CD4-positive, alpha-beta T cell (primary cell): ENCODE results near the gene MOAP1. TPM values are rescaled to one million over a fixed set of nuclear protein-coding genes. Genes with fewer than 3 reads are reported as not detected.

Experiments used
- ATAC-seq: fragments of 200-7000 bp; cut with Tn5 transposase; one replicate; pipeline ENCODE4 v1.10.0; 2022; ENCODE audit warnings: mild to moderate bottlenecking; ENCODE audit not compliant: poor library complexity
- CTCF ChIA-PET: fragments of 350-600 bp; sonication (Branson Sonifier 250); formaldehyde crosslinking; loops from one replicate; lab custom pipeline; 2021; ENCODE audit warnings: antibody characterized with exemption, inconsistent platforms; lab: Charles Lee
- POLR2A ChIA-PET: fragments of 350-600 bp; sonication (Branson Sonifier 250); formaldehyde crosslinking; loops from one replicate; lab custom pipeline; 2021; ENCODE audit warnings: antibody characterized with exemption, inconsistent platforms; lab: Charles Lee
- DNase-seq, 14 experiments: peaks; one replicate each; pipeline ENCODE4 v3.0.0-alpha.2; 2013 to 2020; ENCODE audit warnings: mixed read lengths in 2 of 14
- H3K27ac ChIP-seq, 2 donors: one replicate each; pipeline versions ENCODE4 v1.5.1 to v1.7.0; 2013; ENCODE audit warnings: low read length in 2 of 2, low read depth in 1 of 2, mild to moderate bottlenecking in 1 of 2
- H3K27me3 ChIP-seq, 2 experiments: 1 replicate in 1 of 2; 2 replicates in 1 of 2; pipeline versions ENCODE4 v1.6.1 to v1.7.0; 2013; ENCODE audit warnings: low read length in 2 of 2, control low read depth in 1 of 2, mild to moderate bottlenecking in 1 of 2, moderate library complexity in 1 of 2; ENCODE audit not compliant: insufficient read depth in 2 of 2, control insufficient read depth in 1 of 2
- H3K36me3 ChIP-seq: one replicate; pipeline ENCODE4 v1.6.1; 2013; ENCODE audit warnings: low read length, control low read depth; ENCODE audit not compliant: insufficient read depth
- H3K4me1 ChIP-seq: one replicate; pipeline ENCODE4 v1.6.1; 2013; ENCODE audit warnings: low read length, control low read depth; ENCODE audit not compliant: insufficient read depth
- H3K4me3 ChIP-seq: one replicate; pipeline ENCODE4 v1.5.1; 2013; ENCODE audit warnings: mild to moderate bottlenecking, low read length, moderate library complexity
- H3K9me3 ChIP-seq, 2 experiments: 1 replicate in 1 of 2; 2 replicates in 1 of 2; pipeline versions ENCODE4 v1.6.1 to v1.7.0; 2013; ENCODE audit warnings: low read length in 2 of 2, mild to moderate bottlenecking in 2 of 2, control low read depth in 1 of 2, moderate library complexity in 1 of 2; ENCODE audit not compliant: control insufficient read depth in 1 of 2, insufficient read depth in 1 of 2
- H3K27ac Mint-ChIP-seq: one replicate; pipeline ENCODE4 v1.8.0; 2020; ENCODE audit warnings: mixed read lengths
- H3K27me3 Mint-ChIP-seq: one replicate; pipeline ENCODE4 v1.8.0; 2021; ENCODE audit warnings: mixed read lengths
- H3K36me3 Mint-ChIP-seq: one replicate; pipeline ENCODE4 v1.8.0; 2021; ENCODE audit warnings: low read depth, mixed read lengths
- H3K4me1 Mint-ChIP-seq: one replicate; pipeline ENCODE4 v1.8.0; 2021; ENCODE audit warnings: low read depth, mixed read lengths
- H3K4me3 Mint-ChIP-seq: one replicate; pipeline ENCODE4 v1.8.0; 2020; ENCODE audit warnings: mild to moderate bottlenecking, mixed read lengths
- H3K9me3 Mint-ChIP-seq: one replicate; pipeline ENCODE4 v1.8.0; 2020; ENCODE audit warnings: mixed read lengths
- intact Hi-C, 2 experiments: fragments of 100-400 bp; cut with DNase I in 1 of 2; cut with micrococcal nuclease in 1 of 2; formaldehyde crosslinking; loops; one replicate each; pipeline versions ENCODE4 v1.15.1 to v1.9.0; 2023 to 2025; cut with DNase I, micrococcal nuclease
- total RNA-seq, 174 experiments: library from RNA in 2 of 174; stranded (reverse) in 2 of 174; gene quantifications; one replicate each; pipeline ENCODE4 v1.2.3 and lab custom pipeline; 2021 to 2026
- TF ChIP-seq, protein P1 (sequence below): fragments of 200-600 bp; IDR thresholded peaks from one replicate; pipeline ENCODE4 v1.8.0; 2022; ENCODE audit warnings: antibody characterized with exemption, mild to moderate bottlenecking

MOAP1 gene
- total RNA-seq, 2 experiments from 2014 or later, result 127 to 130 TPM

GRCh38 chr14:93206793-93207467, 22.2 kb upstream of the MOAP1 start, which contains the start of the genes GON7 and UBR7:
GON7 (minus strand) TSS chr14:93207065; CDS start chr14:93207037, 28 bp downstream.
UBR7 (plus strand) TSS chr14:93207256; CDS start chr14:93207292, 36 bp downstream.
- Histone ChIP-seq H3K27me3 (no peaks in the 10 kb centered on the region), H3K4me1 (peaks cover 32% of the 10 kb centered on the region), H3K36me3 (peaks cover 4% of the 10 kb centered on the region), H3K9me3 (no peaks in the 10 kb centered on the region), H3K27ac (peak within 1 kb of the TSS; percentile 56 to 75), H3K4me3 (peak within 1 kb of the TSS; percentile 93)
- intact Hi-C loops, result loop anchor here (1.0 to 5.0 kb wide), 5 partner anchors 22 to 415 kb away; partner anchors contain the start of genes LYSET (in 2 of the 2), BTBD7 (in 1 of the 2), GOLGA5 (in 1 of the 2) and ITPK1 (in 1 of the 2)
- Mint-ChIP-seq H3K27ac (peak within 1 kb of the TSS; percentile 95), H3K4me3 (peak within 1 kb of the TSS; percentile 97), H3K27me3 (no peaks in the 10 kb centered on the region), H3K4me1 (peaks cover 52% of the 10 kb centered on the region), H3K9me3 (no peaks in the 10 kb centered on the region), H3K36me3 (peaks cover 23% of the 10 kb centered on the region)
- peak; percentile 68 to 95 (median 82) for DNase-seq
- ChIA-PET POLR2A (interaction anchor here (0.7 to 5.1 kb wide), 7 partner anchors 12 to 874 kb away, joined by 3 to 101 read pairs (median 3); partner anchors contain the start of genes LYSET and MOAP1), CTCF (interaction anchor here (1.0 to 4.5 kb wide), 5 partner anchors 12 to 94 kb away, joined by 3 to 37 read pairs (median 6); partner anchors contain the start of genes LYSET and MOAP1)
- TF ChIP-seq, protein P1, sequence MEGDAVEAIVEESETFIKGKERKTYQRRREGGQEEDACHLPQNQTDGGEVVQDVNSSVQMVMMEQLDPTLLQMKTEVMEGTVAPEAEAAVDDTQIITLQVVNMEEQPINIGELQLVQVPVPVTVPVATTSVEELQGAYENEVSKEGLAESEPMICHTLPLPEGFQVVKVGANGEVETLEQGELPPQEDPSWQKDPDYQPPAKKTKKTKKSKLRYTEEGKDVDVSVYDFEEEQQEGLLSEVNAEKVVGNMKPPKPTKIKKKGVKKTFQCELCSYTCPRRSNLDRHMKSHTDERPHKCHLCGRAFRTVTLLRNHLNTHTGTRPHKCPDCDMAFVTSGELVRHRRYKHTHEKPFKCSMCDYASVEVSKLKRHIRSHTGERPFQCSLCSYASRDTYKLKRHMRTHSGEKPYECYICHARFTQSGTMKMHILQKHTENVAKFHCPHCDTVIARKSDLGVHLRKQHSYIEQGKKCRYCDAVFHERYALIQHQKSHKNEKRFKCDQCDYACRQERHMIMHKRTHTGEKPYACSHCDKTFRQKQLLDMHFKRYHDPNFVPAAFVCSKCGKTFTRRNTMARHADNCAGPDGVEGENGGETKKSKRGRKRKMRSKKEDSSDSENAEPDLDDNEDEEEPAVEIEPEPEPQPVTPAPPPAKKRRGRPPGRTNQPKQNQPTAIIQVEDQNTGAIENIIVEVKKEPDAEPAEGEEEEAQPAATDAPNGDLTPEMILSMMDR, result peak; percentile 21
- peak; percentile 97 for ATAC-seq

- H3K4me1 ChIP-seq, result peaks cover 22% of the 10 kb centered on the region
- H3K4me3 Mint-ChIP-seq, result no peak overlapping the region
- H3K9me3 ChIP-seq, result no peaks in the 10 kb centered on the region
- no peak overlapping the region for H3K4me3 ChIP-seq
- intact Hi-C loops, result no loop called here
- DNase-seq (no peak), ATAC-seq (no peak)
- peaks cover 24% of the 10 kb centered on the region for H3K4me1 Mint-ChIP-seq
- TF ChIP-seq, protein P1, result no peak
- H3K36me3 ChIP-seq, result no peaks in the 10 kb centered on the region
- no peak overlapping the region for H3K27ac Mint-ChIP-seq
- H3K27ac ChIP-seq, result no peak overlapping the region
- no peaks in the 10 kb centered on the region for H3K9me3 Mint-ChIP-seq
- no peaks in the 10 kb centered on the region for H3K36me3 Mint-ChIP-seq
- no peaks in the 10 kb centered on the region for H3K27me3 Mint-ChIP-seq
- ChIA-PET POLR2A (no interaction called here), CTCF (no interaction called here)
- no peaks in the 10 kb centered on the region for H3K27me3 ChIP-seq
These were observed 16.5 kb upstream of the MOAP1 start for GRCh38 chr14:93201155-93201704.

- H3K27ac Mint-ChIP-seq, result no peak overlapping the region
- POLR2A ChIA-PET, result no interaction called here
- intact Hi-C loops, result no loop called here
These were observed 15.9 kb upstream of the MOAP1 start for GRCh38 chr14:93200553-93200952.

More at GRCh38 chr14:93200553-93200952, 15.9 kb upstream of the MOAP1 start:
- H3K9me3 ChIP-seq, result no peaks in the 10 kb centered on the region
- DNase-seq (no peak), ATAC-seq (no peak)
- no peak overlapping the region for H3K27ac ChIP-seq
- H3K9me3 Mint-ChIP-seq, result no peaks in the 10 kb centered on the region
- H3K4me3 ChIP-seq, result no peak overlapping the region
- H3K36me3 ChIP-seq, result no peaks in the 10 kb centered on the region
- CTCF ChIA-PET, result no interaction called here
- H3K27me3 ChIP-seq, result no peaks in the 10 kb centered on the region
- no peaks in the 10 kb centered on the region for H3K36me3 Mint-ChIP-seq
- peaks cover 16% of the 10 kb centered on the region for H3K4me1 ChIP-seq
- TF ChIP-seq, protein P1, result no peak
- no peaks in the 10 kb centered on the region for H3K27me3 Mint-ChIP-seq
- peaks cover 17% of the 10 kb centered on the region for H3K4me1 Mint-ChIP-seq
- no peak overlapping the region for H3K4me3 Mint-ChIP-seq
